ENCODE measurements around the gene SKA3.
"Not testable (repeated sequence)": the region's sequence is repeated elsewhere in the genome, so short reads cannot be mapped to it uniquely, and the experiment has no call there.

- not testable (repeated sequence) for TF ChIP-seq CTCF (IDR thresholded peaks at IDR 0.05; ENCODE audit: low read depth, low read length, poor library complexity, severe bottlenecking); EZH2phosphoT487 (IDR thresholded peaks at IDR 0.05; ENCODE audit: borderline replicate concordance, low read length)
Measured at GRCh38 chr13:21165606-21166005, 10.7 kb downstream of the SKA3 start.

Measured in DOHH2 (cell line).